ENCODE data around the gene PCCB. TPM values are rescaled to one million over a fixed set of nuclear protein-coding genes. Genes with fewer than 3 reads are reported as not detected.

Gene PCCB
- total and polyA plus RNA-seq, 2 donors: 13.5 to 42.3 TPM

DNA sequence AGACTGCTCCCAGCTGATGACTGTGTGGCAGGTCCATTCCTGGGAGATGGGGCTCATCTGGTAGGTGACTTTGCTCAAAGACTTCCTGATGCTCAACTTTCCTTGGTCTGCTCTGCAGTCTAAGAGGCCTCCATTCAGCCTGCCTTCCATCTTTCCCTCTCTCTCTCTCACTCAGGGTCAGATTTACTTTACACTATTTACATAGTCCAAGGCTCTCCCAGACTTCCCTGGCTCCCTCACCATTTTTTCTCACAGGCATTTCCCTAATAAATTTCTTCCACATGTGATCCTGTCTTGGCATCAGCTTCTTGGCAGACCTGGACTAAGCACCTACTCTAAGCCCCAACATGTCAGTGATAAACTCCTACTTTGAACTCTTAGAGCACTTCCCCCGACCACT is 13.0 kb upstream of the PCCB start:
- Histone ChIP-seq H3K27ac (ENCODE audit: low read depth in 1 of 2, low read length in 1 of 2) (no peak overlapping the region), H3K27me3 (ENCODE audit: control insufficient read depth in 2 of 2, insufficient read depth in 1 of 2, low read length in 1 of 2) (no peaks in the 10 kb centered on the region), H3K4me1 (ENCODE audit: control insufficient read depth in 2 of 2, insufficient read depth in 2 of 2, low read length in 2 of 2) (no peaks in the 10 kb centered on the region), H3K9me3 (ENCODE audit: control insufficient read depth in 2 of 2, insufficient read depth in 1 of 2, low read length in 1 of 2) (no peaks in the 10 kb centered on the region), H3K36me3 (ENCODE audit: control insufficient read depth in 2 of 2, insufficient read depth in 2 of 2, low read length in 1 of 2) (no peaks in the 10 kb centered on the region), H3K4me3 (ENCODE audit: low read length in 2 of 2) (no peak overlapping the region)
- DNase-seq (ENCODE audit: low read depth in 6 of 9, low spot score in 9 of 9): no peak
- 96% methylated on average over 1 of the region's 1 CpG for WGBS

DNA sequence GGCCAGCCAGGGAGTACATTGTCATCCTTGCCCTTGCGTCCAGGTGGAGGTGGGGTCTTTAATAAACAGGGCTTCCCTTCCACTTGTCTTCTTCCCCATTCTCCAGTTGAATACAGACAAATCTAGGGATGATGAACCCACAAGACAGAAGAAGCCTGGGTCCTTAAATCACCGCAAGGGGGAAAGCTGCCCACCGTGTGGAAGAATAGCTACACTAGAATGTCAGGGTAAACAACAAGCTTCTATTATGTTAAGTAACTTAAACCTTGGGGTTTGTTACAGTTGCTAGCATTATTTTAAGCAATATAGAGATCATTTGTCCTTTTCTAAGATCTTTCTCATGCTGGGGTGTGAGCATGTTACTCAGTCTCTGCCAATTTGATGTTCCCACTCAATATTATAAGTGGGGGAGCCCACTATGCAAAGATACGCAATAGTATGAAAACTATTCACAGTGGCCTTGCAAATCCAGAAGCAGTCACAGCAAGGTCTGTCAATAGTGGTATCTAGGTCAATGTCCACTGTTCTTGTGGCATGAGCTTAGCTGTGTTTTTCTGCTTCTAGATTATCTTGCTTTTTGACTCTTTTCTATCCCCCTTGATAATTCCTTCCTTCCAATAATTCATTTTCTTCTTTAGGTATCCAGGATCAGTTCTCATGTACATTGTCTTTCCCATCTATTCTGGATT is 12.0 kb upstream of the PCCB start:
- WGBS: 94% methylated on average over 4 of the region's 4 CpGs
- Histone ChIP-seq H3K4me1 (ENCODE audit: control insufficient read depth in 2 of 2, insufficient read depth in 2 of 2, low read length in 2 of 2) (no peaks in the 10 kb centered on the region), H3K9me3 (ENCODE audit: control insufficient read depth in 2 of 2, insufficient read depth in 1 of 2, low read length in 1 of 2) (no peaks in the 10 kb centered on the region), H3K27ac (ENCODE audit: low read depth in 1 of 2, low read length in 1 of 2) (no peak overlapping the region), H3K36me3 (ENCODE audit: control insufficient read depth in 2 of 2, insufficient read depth in 2 of 2, low read length in 1 of 2) (no peaks in the 10 kb centered on the region), H3K4me3 (ENCODE audit: low read length in 2 of 2) (no peak overlapping the region), H3K27me3 (ENCODE audit: control insufficient read depth in 2 of 2, insufficient read depth in 1 of 2, low read length in 1 of 2) (no peaks in the 10 kb centered on the region)
- no peak for DNase-seq (ENCODE audit: low read depth in 6 of 9, low spot score in 9 of 9)

DNA sequence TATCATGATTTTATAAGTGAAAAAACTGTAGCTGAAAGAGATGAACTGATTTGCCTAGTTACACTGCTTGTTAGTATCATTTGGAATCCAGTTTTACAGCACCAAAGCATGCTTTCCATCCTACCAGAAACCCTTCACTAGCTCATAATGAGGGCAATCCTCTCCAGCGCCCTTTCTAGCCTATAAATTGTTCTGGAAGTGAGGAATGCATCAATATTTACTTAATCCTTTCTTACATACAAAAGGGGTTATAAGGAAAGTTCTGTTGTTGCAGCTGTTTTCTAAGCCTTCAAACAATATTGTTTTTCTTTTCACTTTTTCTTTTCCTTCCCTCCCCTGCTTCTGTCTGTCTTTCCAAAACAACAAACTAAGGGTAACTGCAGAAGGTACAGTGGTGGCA is 11.0 kb upstream of the PCCB start:
- WGBS: 88% methylated on average over 1 of the region's 1 CpG
- no peak for DNase-seq (ENCODE audit: low read depth in 6 of 9, low spot score in 9 of 9)

DNA sequence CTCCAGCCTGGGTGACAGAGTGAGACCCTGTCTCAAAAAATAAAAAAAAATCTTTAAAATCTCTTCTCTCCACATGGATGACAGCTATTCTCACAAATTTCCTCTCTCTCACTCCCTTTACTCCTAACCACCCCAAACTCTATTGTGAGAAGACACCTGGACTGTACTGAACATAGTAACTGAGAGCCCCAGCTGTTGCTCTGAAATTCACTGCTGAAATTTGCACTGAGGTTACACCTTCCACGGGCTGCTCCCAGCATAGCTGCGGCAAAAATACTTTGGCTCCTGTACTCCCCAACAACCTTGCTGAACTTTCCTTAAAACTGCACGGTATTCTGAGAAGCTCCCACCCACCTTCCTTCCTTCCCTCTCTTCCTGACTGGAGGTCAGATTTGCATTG is 4.4 kb upstream of the PCCB start:
- no peaks in the 10 kb centered on the region for H3K27me3 ChIP-seq (ENCODE audit: control insufficient read depth in 2 of 2, insufficient read depth in 1 of 2, low read length in 1 of 2)
- DNase-seq (ENCODE audit: low read depth in 6 of 9, low spot score in 9 of 9): no peak
- H3K4me3 ChIP-seq (ENCODE audit: low read length in 2 of 2): no peak overlapping the region
- no peaks in the 10 kb centered on the region for H3K36me3 ChIP-seq (ENCODE audit: control insufficient read depth in 2 of 2, insufficient read depth in 2 of 2, low read length in 1 of 2)
- H3K27ac ChIP-seq (ENCODE audit: low read depth in 1 of 2, low read length in 1 of 2): no peak overlapping the region
- WGBS: 51% methylated on average over 3 of the region's 3 CpGs
- no peaks in the 10 kb centered on the region for H3K9me3 ChIP-seq (ENCODE audit: control insufficient read depth in 2 of 2, insufficient read depth in 1 of 2, low read length in 1 of 2)
- H3K4me1 ChIP-seq (ENCODE audit: control insufficient read depth in 2 of 2, insufficient read depth in 2 of 2, low read length in 2 of 2): peaks cover 4 to 5% of the 10 kb centered on the region in 2 donors

More for the DNA sequence above, 11.0 kb upstream of the PCCB start:
- Histone ChIP-seq H3K27me3 (ENCODE audit: control insufficient read depth in 2 of 2, insufficient read depth in 1 of 2, low read length in 1 of 2) (no peaks in the 10 kb centered on the region), H3K9me3 (ENCODE audit: control insufficient read depth in 2 of 2, insufficient read depth in 1 of 2, low read length in 1 of 2) (no peaks in the 10 kb centered on the region), H3K4me1 (ENCODE audit: control insufficient read depth in 2 of 2, insufficient read depth in 2 of 2, low read length in 2 of 2) (no peaks in the 10 kb centered on the region), H3K27ac (ENCODE audit: low read depth in 1 of 2, low read length in 1 of 2) (no peak overlapping the region), H3K36me3 (ENCODE audit: control insufficient read depth in 2 of 2, insufficient read depth in 2 of 2, low read length in 1 of 2) (no peaks in the 10 kb centered on the region), H3K4me3 (ENCODE audit: low read length in 2 of 2) (no peak overlapping the region)

DNA sequence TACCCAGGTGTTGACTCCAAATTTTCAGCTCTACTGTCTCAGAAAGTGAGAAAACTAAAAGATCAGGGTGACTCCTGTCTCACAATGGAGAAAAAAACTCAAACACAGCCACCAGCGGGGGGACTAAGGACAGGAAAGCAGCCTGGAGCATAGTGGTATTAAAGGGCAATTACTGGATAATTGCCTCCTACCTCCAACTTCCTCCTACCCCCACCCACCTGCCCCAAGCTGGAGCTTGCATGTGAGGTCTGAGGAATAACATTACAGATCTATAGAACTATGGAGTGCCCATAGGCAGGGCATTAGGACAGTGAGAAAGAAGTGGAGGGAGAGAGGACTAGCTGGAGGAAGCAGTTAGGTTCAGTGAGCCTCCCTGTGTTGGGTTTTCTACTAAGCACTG is 2.7 kb upstream of the PCCB start:
- Histone ChIP-seq H3K9me3 (ENCODE audit: control insufficient read depth in 2 of 2, insufficient read depth in 1 of 2, low read length in 1 of 2) (no peaks in the 10 kb centered on the region), H3K27me3 (ENCODE audit: control insufficient read depth in 2 of 2, insufficient read depth in 1 of 2, low read length in 1 of 2) (no peaks in the 10 kb centered on the region), H3K36me3 (ENCODE audit: control insufficient read depth in 2 of 2, insufficient read depth in 2 of 2, low read length in 1 of 2) (no peaks in the 10 kb centered on the region), H3K4me1 (ENCODE audit: control insufficient read depth in 2 of 2, insufficient read depth in 2 of 2, low read length in 2 of 2) (peaks cover 11 to 12% of the 10 kb centered on the region in 2 donors), H3K27ac (ENCODE audit: low read depth in 1 of 2, low read length in 1 of 2) (no peak overlapping the region), H3K4me3 (ENCODE audit: low read length in 2 of 2) (no peak overlapping the region)
- DNase-seq (ENCODE audit: low read depth in 6 of 9, low spot score in 9 of 9): no peak
- WGBS: 73% methylated on average over 1 of the region's 1 CpG

DNA sequence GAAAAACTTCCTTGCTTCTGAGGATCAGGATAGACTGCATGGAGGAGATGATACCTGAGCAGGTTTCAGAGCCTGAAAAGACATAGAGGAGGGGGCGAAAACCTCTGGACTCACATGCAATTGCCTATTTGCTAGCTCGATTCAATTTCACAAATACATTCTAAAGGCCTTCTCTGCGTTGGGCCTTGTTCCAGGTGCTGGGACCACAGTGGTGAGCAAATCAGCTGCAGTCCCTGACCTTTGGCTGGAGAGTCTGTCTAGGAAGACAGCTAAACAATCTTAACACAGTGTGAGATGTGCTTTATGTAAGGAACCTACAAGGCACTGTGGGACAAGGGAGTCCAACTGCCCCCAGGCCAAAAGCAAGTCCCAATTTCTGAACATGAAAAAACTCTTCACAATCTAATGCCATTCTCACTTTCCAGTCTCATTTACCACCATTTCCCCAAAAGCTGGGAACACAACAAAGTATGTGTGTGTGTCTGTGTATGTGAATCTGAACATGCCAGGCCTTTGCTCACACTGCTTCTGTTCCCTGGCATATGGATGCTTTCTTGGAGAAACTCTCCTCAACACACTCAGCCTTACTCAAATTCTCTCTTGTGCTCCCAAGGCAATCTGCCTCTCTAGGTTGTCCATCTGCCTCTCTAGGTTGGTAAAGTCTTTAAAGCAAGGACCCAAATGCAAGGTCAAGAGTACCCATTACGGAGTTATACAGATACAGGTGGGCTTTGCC is 2.1 kb upstream of the PCCB start:
- Histone ChIP-seq H3K9me3 (ENCODE audit: control insufficient read depth in 2 of 2, insufficient read depth in 1 of 2, low read length in 1 of 2) (no peaks in the 10 kb centered on the region), H3K27ac (ENCODE audit: low read depth in 1 of 2, low read length in 1 of 2) (no peak overlapping the region), H3K36me3 (ENCODE audit: control insufficient read depth in 2 of 2, insufficient read depth in 2 of 2, low read length in 1 of 2) (no peaks in the 10 kb centered on the region), H3K27me3 (ENCODE audit: control insufficient read depth in 2 of 2, insufficient read depth in 1 of 2, low read length in 1 of 2) (no peaks in the 10 kb centered on the region), H3K4me1 (ENCODE audit: control insufficient read depth in 2 of 2, insufficient read depth in 2 of 2, low read length in 2 of 2) (peaks cover 11 to 12% of the 10 kb centered on the region in 2 donors), H3K4me3 (ENCODE audit: low read length in 2 of 2) (no peak overlapping the region)
- 98% methylated on average over 4 of the region's 4 CpGs for WGBS
- DNase-seq (ENCODE audit: low read depth in 6 of 9, low spot score in 9 of 9): no peak

DNA sequence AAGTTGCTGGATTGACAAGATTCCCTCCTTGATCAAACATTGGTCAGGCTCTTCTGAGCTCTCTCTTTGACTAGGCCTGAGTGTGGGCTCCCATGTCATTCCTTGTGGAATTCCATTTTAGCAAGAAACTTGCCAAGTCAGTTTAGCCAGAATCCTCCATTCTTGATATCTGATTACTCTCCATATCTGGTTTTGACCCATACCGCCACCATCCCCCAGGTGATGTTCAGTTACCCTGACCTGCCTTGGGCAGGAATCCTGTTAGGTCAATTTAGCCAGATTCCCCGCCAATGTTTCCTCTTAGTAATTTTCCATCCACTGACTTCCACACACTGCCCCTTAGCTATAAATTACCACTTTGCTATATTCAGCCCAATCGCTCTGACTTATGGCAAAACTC is 1.0 kb upstream of the PCCB start:
- H3K4me1 ChIP-seq (ENCODE audit: control insufficient read depth in 2 of 2, insufficient read depth in 2 of 2, low read length in 2 of 2): peaks cover 11 to 12% of the 10 kb centered on the region in 2 donors
- H3K27me3 ChIP-seq (ENCODE audit: control insufficient read depth in 2 of 2, insufficient read depth in 1 of 2, low read length in 1 of 2): no peaks in the 10 kb centered on the region
- H3K36me3 ChIP-seq (ENCODE audit: control insufficient read depth in 2 of 2, insufficient read depth in 2 of 2, low read length in 1 of 2): no peaks in the 10 kb centered on the region
- no peaks in the 10 kb centered on the region for H3K9me3 ChIP-seq (ENCODE audit: control insufficient read depth in 2 of 2, insufficient read depth in 1 of 2, low read length in 1 of 2)
- no peak overlapping the region for H3K27ac ChIP-seq (ENCODE audit: low read depth in 1 of 2, low read length in 1 of 2)
- H3K4me3 ChIP-seq (ENCODE audit: low read length in 2 of 2): no peak overlapping the region
- WGBS: 99% methylated on average over 3 of the region's 3 CpGs
- no peak for DNase-seq (ENCODE audit: low read depth in 6 of 9, low spot score in 9 of 9)

DNA sequence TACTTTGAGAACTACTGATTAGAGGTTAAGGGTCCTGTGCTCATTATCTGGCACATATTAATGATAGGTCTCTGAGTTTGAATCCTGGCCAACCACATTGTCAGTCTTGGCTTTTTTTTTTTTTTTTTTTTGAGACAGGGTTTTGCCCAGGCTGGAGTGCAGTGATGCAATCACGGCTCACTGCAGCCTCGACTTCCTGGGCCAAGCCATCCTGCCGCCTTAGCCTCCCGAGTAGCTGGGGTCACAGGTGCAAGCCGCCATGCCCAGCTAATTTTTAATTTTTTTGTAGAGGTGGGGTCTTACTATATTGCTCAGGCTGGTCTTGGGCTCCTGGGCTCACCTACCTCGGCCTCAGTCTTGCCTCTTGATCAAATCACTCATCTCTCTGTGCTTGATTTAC is 547 bp upstream of the PCCB start:
- Histone ChIP-seq H3K4me3 (ENCODE audit: low read length in 2 of 2) (peak overlapping the region; percentile 72 to 84), H3K9me3 (ENCODE audit: control insufficient read depth in 2 of 2, insufficient read depth in 1 of 2, low read length in 1 of 2) (no peaks in the 10 kb centered on the region), H3K36me3 (ENCODE audit: control insufficient read depth in 2 of 2, insufficient read depth in 2 of 2, low read length in 1 of 2) (no peaks in the 10 kb centered on the region), H3K27ac (ENCODE audit: low read depth in 1 of 2, low read length in 1 of 2) (peak overlapping the region; percentile 91 to 98), H3K27me3 (ENCODE audit: control insufficient read depth in 2 of 2, insufficient read depth in 1 of 2, low read length in 1 of 2) (no peaks in the 10 kb centered on the region), H3K4me1 (ENCODE audit: control insufficient read depth in 2 of 2, insufficient read depth in 2 of 2, low read length in 2 of 2) (peaks cover 11 to 12% of the 10 kb centered on the region in 2 donors)
- DNase-seq (ENCODE audit: low read depth in 6 of 9, low spot score in 9 of 9): peak in 1 of 9 donors; percentile 3
- 90% methylated on average over 6 of the region's 6 CpGs for WGBS

DNA sequence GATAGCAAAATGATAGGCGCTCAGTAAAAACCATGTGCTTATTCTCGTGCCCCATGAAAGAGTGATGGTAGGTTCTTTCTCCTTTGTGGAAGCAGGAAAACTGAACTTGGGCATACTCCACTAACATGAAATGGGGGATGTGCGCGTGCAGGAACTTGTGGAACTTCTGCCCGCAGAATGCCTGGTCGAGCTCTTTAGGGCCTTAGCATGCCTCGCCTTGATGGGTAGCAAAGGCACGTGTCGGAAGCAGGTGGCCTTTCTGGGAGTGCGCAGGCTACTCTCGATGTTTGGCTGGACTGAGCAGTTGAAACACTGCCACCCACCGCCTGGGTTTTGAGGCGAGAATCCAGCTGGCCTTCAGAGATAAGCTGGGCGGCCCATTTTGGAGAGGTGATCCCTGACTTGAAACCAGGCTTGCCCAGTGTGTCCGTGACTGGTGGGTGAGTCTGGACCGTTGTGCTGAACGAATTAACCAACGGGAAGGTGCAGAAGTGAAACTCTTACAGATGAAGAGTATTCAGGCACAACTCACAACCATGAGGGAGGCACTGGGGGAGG is 842 bp downstream of the PCCB start:
- Histone ChIP-seq H3K4me3 (ENCODE audit: low read length in 2 of 2) (peak overlapping the region; percentile 72 to 84), H3K36me3 (ENCODE audit: control insufficient read depth in 2 of 2, insufficient read depth in 2 of 2, low read length in 1 of 2) (peaks cover under 1 to 4% of the 10 kb centered on the region in 2 donors), H3K4me1 (ENCODE audit: control insufficient read depth in 2 of 2, insufficient read depth in 2 of 2, low read length in 2 of 2) (peaks cover 11 to 12% of the 10 kb centered on the region in 2 donors), H3K9me3 (ENCODE audit: control insufficient read depth in 2 of 2, insufficient read depth in 1 of 2, low read length in 1 of 2) (no peaks in the 10 kb centered on the region), H3K27ac (ENCODE audit: low read depth in 1 of 2, low read length in 1 of 2) (peak overlapping the region in 1 of 2 donors; percentile 91), H3K27me3 (ENCODE audit: control insufficient read depth in 2 of 2, insufficient read depth in 1 of 2, low read length in 1 of 2) (no peaks in the 10 kb centered on the region)
- peak in 3 of 9 donors; percentile 9 to 18 (median 12) for DNase-seq (ENCODE audit: low read depth in 6 of 9, low spot score in 9 of 9)
- WGBS: 25% methylated on average over 18 of the region's 18 CpGs
